Loucy (cell line): ENCODE measurements around the gene HHIP.
A peak's percentile ranks its signal among the peaks of the same experiment; 100 is the strongest.

Source experiments
- CTCF ChIP-seq: fragments of 200-600 bp; sonication (generic); conservative IDR thresholded peaks from 2 replicates; pipeline ENCODE4 v1.5.1; 2014; ENCODE audit warnings: mild to moderate bottlenecking, antibody characterized with exemption, low read length
- EZH2phosphoT487 ChIP-seq: fragments of 200-600 bp; IDR thresholded peaks from 2 replicates; pipeline ENCODE4 v1.6.1; 2018; ENCODE audit warnings: antibody characterized with exemption, mild to moderate bottlenecking, moderate library complexity, borderline replicate concordance

- peak; percentile 74 for TF ChIP-seq CTCF
- TF ChIP-seq EZH2phosphoT487, result no peak
Observed at GRCh38 chr4:144611850-144612249, 34.1 kb upstream of the HHIP start.
